HepG2 (cell line): ENCODE measurements around the gene SNX6. TPM values are rescaled to one million over a fixed set of nuclear protein-coding genes. Genes with fewer than 3 reads are reported as not detected.
A peak's percentile ranks its signal among the peaks of the same experiment; 100 is the strongest.

Source experiments
- MTF2 ChIP-seq: sonication (generic); formaldehyde crosslinking; IDR thresholded peaks from 2 replicates; pipeline ENCODE4 v1.5.0; 2020; ENCODE audit warnings: missing genetic modification reagents, borderline replicate concordance
- NFRKB ChIP-seq: fragments of 450-650 bp; IDR thresholded peaks from 2 replicates; pipeline ENCODE4 v1.6.1; 2017
- TBP ChIP-seq: sonication (generic); formaldehyde crosslinking; IDR thresholded peaks from 2 replicates; pipeline ENCODE4 v1.5.0; 2020; ENCODE audit warnings: missing genetic modification reagents
- U2AF2 ChIP-seq: fragments of 200-400 bp; formaldehyde crosslinking; IDR thresholded peaks from 2 replicates; pipeline ENCODE4 v1.6.1; 2017; ENCODE audit warnings: low read depth, mild to moderate bottlenecking, low read length
- ZKSCAN8 ChIP-seq: IDR thresholded peaks from 2 replicates; pipeline ENCODE4 v1.6.1; 2016; ENCODE audit warnings: borderline replicate concordance, missing genetic modification reagents, missing compliant biosample characterization
- ZNF850 ChIP-seq: sonication (generic); formaldehyde crosslinking; conservative IDR thresholded peaks from 2 replicates; pipeline ENCODE4 v1.9.0; 2021; ENCODE audit warnings: mild to moderate bottlenecking, missing genetic modification reagents
- polyA plus RNA-seq, 8 experiments: library from polyadenylated mRNA; depleted of rRNA in 3 of 8; stranded (reverse) in 7 of 8; unstranded in 1 of 8; fragments of >200 nt; fragmentation: Illumina TruSeq in 4 of 8; extraction: Trizol in 4 of 8; gene quantifications; 2 replicates each; pipeline versions ENCODE4 v1.2.1 to v1.2.3, GENCODE V29; 2011 to 2016; ENCODE audit warnings: low read depth in 4 of 8, missing spikeins in 1 of 8, mixed read lengths in 1 of 8; ENCODE audit not compliant: insufficient read depth in 1 of 8
- total RNA-seq, 5 experiments: library from RNA; depleted of rRNA; stranded (reverse); fragments of >200 nt; fragmentation: Illumina TruSeq; extraction: Trizol; gene quantifications; 2 replicates each; pipeline ENCODE4 v1.2.3, GENCODE V29; 2016; ENCODE audit warnings: low read depth in 1 of 5
- TF ChIP-seq, protein P1 (sequence below): sonication (generic); formaldehyde crosslinking; IDR thresholded peaks from 2 replicates; pipeline ENCODE4; 2020; ENCODE audit warnings: missing genetic modification reagents, mild to moderate bottlenecking, borderline replicate concordance
- TF ChIP-seq, protein P2 (sequence below): sonication (generic); formaldehyde crosslinking; conservative IDR thresholded peaks from 2 replicates; pipeline ENCODE4 v1.4.0; 2020; ENCODE audit warnings: missing genetic modification reagents

SNX6 gene
- total and polyA plus RNA-seq, 2 of the 13 experiments (the other 11 are each of a cell fraction or from before 2014, with no cell fraction given) = 92.3 to 169 TPM

DNA sequence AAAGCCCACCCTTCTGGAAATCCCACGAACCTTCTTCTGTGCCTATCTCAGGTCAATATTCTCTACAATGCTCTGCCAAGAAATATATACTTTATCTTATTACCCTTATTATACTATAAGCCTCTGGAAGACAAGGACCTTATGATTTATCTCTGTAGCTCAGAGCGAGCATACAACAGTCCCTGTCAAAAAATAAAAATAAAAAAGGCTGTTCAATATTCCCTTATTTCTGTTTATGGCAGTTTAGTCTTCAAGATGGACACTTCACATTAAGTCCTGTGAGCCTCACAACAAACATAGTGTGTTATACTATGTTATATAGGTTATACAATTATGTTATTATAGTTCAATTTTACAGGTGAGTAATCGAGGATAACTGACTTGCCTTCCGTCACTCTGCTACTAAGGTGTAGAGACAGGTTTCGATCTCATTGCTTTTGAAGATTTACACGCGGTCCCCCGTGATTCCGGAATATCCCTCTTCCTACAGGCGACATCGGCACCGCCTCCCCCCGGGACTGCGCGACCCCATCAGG lies 91.0 kb downstream of the SNX6 start (continued):
- TF ChIP-seq, protein P1, sequence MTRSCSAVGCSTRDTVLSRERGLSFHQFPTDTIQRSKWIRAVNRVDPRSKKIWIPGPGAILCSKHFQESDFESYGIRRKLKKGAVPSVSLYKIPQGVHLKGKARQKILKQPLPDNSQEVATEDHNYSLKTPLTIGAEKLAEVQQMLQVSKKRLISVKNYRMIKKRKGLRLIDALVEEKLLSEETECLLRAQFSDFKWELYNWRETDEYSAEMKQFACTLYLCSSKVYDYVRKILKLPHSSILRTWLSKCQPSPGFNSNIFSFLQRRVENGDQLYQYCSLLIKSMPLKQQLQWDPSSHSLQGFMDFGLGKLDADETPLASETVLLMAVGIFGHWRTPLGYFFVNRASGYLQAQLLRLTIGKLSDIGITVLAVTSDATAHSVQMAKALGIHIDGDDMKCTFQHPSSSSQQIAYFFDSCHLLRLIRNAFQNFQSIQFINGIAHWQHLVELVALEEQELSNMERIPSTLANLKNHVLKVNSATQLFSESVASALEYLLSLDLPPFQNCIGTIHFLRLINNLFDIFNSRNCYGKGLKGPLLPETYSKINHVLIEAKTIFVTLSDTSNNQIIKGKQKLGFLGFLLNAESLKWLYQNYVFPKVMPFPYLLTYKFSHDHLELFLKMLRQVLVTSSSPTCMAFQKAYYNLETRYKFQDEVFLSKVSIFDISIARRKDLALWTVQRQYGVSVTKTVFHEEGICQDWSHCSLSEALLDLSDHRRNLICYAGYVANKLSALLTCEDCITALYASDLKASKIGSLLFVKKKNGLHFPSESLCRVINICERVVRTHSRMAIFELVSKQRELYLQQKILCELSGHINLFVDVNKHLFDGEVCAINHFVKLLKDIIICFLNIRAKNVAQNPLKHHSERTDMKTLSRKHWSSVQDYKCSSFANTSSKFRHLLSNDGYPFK = no peak
- TF ChIP-seq MTF2 (0 out of 2 replicates have a peak, but pooled peaks have one; percentile 3), ZKSCAN8 (CRISPR knock-in tag) (0 out of 2 replicates have a peak, but pooled peaks have one; percentile 3), U2AF2 (no peak), ZNF850 (CRISPR knock-in tag) (peak; percentile 92; the same call in 1 of the 2 replicates), TBP (CRISPR knock-in tag) (no peak), NFRKB (no peak)
- TF ChIP-seq, protein P2, sequence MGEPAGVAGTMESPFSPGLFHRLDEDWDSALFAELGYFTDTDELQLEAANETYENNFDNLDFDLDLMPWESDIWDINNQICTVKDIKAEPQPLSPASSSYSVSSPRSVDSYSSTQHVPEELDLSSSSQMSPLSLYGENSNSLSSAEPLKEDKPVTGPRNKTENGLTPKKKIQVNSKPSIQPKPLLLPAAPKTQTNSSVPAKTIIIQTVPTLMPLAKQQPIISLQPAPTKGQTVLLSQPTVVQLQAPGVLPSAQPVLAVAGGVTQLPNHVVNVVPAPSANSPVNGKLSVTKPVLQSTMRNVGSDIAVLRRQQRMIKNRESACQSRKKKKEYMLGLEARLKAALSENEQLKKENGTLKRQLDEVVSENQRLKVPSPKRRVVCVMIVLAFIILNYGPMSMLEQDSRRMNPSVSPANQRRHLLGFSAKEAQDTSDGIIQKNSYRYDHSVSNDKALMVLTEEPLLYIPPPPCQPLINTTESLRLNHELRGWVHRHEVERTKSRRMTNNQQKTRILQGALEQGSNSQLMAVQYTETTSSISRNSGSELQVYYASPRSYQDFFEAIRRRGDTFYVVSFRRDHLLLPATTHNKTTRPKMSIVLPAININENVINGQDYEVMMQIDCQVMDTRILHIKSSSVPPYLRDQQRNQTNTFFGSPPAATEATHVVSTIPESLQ (CRISPR knock-in tag) = 0 out of 2 replicates have a peak, but pooled peaks have one; percentile 23
